Measurements from ENCODE around the gene LMO4.

The LMO4 gene

DNA sequence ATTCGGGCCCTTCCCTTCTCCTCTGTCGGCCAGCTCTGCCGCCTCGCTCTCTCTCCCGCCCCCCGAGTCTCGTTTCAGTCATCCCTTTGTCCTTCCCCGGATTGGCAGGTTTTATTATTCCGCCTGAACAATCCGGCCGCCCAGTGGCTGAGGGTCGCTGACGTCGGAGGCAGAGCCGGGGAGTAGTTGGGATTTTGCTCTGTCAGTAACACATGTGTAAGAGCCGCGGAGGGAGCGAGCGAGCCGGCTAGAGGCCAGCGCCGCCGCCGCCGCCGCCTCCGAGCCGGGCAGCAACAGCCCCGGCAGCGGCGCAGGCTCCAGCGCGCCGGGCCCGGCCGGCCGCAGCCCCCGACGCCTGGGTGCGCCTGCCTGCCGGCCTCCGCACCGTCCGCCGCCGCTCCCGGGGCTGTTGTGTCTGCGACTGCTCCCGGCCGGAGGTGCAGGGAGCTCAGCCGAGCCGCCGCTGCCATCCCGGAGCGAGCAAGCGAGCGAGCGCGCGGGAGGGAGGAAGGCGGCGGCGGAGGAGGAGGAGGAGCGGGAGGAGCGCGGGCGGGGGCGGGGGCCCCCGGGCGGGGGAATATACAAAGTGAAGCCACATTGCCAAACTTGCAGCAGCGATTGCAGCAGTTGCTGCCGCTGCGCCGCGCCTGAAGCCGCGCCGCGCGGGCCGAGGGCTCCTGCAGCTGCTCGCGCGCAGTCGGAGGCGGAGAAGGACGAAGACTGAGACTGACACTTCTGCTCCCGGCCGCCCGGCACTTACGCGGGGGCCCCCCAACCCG is at the start of gene LMO4:
Gene LMO4, plus strand, starts transcription at position 609 of the 779 bp plus-strand sequence. CDS start 3,136 bp downstream, outside the sequence.
- TF ChIP-seq, protein P1, sequence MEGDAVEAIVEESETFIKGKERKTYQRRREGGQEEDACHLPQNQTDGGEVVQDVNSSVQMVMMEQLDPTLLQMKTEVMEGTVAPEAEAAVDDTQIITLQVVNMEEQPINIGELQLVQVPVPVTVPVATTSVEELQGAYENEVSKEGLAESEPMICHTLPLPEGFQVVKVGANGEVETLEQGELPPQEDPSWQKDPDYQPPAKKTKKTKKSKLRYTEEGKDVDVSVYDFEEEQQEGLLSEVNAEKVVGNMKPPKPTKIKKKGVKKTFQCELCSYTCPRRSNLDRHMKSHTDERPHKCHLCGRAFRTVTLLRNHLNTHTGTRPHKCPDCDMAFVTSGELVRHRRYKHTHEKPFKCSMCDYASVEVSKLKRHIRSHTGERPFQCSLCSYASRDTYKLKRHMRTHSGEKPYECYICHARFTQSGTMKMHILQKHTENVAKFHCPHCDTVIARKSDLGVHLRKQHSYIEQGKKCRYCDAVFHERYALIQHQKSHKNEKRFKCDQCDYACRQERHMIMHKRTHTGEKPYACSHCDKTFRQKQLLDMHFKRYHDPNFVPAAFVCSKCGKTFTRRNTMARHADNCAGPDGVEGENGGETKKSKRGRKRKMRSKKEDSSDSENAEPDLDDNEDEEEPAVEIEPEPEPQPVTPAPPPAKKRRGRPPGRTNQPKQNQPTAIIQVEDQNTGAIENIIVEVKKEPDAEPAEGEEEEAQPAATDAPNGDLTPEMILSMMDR (IDR thresholded peaks at IDR 0.05; ENCODE audit: extremely low read depth, missing control alignments) = no peak

DNA sequence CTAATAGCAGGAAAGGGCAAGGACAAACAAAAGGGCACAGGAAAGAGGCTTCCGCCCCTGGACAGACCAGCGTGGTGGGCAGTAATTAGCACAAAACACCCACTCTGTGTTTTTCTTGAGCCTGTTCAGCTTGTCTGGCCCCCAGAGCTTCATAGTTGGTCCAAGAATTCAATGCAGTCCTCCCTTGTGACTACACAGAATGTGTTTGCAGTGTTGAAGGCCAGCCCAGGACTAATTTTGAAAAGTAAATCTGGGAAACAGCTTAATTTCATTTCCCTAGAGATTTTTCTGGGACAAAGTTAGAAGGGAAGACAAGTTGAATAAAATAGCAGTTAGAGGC is 49.2 kb upstream of the LMO4 start:
- DNase-seq (ENCODE audit: low spot score) = no peak
- TF ChIP-seq, protein P1 (IDR thresholded peaks at IDR 0.05; ENCODE audit: extremely low read depth, missing control alignments) = no peak

More for the DNA sequence above, at the start of gene LMO4:
- peak; percentile 90 for DNase-seq (ENCODE audit: low spot score)

DNA sequence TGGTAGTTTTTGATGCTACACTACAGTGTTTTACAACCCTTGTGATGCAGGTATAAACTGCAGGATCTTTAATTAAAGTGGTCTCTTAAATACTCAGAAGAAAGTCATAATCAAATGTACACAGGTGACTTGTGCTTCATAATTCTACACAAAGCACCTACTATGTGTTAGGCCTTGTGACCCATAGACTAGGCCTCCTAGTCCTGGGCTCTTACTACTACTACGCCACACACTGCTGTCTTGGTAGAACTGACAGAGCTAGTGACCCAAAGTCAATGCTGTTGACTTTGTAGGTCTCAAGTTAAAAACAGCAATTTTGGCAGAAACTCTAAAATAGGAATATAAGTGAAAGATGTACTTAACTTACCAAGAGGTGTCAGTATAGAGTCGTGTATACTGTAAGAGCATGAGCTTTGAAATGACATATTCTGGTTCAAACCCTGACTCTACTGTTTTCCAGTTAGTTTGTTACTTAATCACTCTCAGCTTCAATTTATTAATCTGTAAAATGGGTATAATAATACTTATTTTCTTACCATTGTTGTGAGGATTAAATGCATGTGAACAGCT is 48.6 kb upstream of the LMO4 start:
- TF ChIP-seq, protein P1 (IDR thresholded peaks at IDR 0.05; ENCODE audit: extremely low read depth, missing control alignments) = no peak
- peak; percentile 21 for DNase-seq (ENCODE audit: low spot score)

DNA sequence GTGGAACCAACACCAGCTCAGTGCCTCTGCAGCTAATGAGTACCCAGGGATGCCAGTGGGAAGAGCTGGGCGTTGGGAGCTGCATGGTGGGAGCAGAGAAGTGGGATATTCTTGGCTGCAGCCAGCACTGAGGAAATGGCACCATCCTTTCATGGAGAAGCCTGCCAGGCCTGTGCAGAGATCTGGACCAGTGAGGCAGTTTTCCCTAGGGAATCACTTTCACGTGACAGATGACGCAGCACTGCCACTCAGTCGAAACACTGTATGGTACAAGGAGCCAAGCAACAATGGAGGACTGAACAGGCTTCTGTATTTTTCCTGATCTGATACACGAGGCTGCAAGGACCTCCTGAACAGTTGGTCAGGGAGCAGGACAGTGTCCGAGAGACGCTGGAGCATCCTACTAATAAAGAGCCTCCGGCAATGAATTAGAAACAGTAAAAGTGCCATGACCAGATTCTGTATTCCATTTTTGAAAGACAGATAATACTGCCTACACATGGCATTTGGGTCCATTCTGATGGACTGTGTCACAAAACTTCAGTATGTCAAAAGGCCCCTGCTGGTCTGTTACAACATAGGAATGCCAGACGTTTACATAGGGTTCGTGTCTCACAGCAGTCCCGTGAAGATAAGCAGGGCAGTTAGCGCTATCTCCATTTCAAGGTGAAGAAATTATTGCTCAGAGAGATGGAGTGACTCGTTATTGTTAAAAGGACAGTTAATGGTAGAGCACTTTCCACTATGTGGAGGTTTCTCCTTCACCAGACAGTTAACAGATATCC is 44.0 kb upstream of the LMO4 start:
- no peak for DNase-seq (ENCODE audit: low spot score)
- TF ChIP-seq, protein P1 (IDR thresholded peaks at IDR 0.05; ENCODE audit: extremely low read depth, missing control alignments) = no peak

DNA sequence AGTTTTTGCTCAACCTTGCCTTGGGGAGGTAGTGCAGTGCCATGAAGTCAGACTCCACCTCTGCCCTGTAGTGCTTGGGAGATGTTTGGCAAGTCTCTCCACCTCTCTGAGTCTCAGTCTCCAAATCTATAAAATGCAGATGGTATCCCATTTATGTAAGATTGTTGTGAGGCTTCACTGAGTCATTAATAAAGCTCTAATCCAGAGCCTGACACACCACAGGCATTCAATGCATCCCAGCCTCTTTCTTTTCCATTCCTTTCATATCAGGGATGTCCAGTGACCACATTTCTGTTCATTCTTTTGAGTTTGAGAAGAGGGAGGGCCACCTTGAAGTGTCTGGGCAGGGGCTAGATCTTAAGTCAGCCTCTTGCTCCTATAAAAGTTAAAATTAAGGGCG is 37.6 kb upstream of the LMO4 start:
- TF ChIP-seq, protein P1 (IDR thresholded peaks at IDR 0.05; ENCODE audit: extremely low read depth, missing control alignments) = no peak
- no peak for DNase-seq (ENCODE audit: low spot score)

GRCh38 chr1:87292684-87293493 is 35.8 kb upstream of the LMO4 start:
- DNase-seq (ENCODE audit: low spot score) = peak; percentile 32
- TF ChIP-seq, protein P1 (IDR thresholded peaks at IDR 0.05; ENCODE audit: extremely low read depth, missing control alignments) = peak; percentile 49

Data from GM20000 (cell line).